HG03060 (cell line): ENCODE data around the gene SYS1.
A peak's percentile ranks its signal among the peaks of the same experiment; 100 is the strongest.

ENCODE experiments used
- ATAC-seq: cut with Tn5 transposase; IDR thresholded peaks from one replicate; pipeline ENCODE4 v1.9.1; 2021; ENCODE audit warnings: low read depth, moderate number of reproducible peaks; ENCODE audit not compliant: unreplicated experiment

SYS1 gene

GRCh38 chr20:45354423-45355208 is 8.3 kb upstream of the SYS1 start:
- no peak for ATAC-seq

GRCh38 chr20:45355209-45356084 is 7.5 kb upstream of the SYS1 start:
- no peak for ATAC-seq

- ATAC-seq, result no peak
These were observed 4.5 kb upstream of the SYS1 start for GRCh38 chr20:45358282-45359068.

DNA sequence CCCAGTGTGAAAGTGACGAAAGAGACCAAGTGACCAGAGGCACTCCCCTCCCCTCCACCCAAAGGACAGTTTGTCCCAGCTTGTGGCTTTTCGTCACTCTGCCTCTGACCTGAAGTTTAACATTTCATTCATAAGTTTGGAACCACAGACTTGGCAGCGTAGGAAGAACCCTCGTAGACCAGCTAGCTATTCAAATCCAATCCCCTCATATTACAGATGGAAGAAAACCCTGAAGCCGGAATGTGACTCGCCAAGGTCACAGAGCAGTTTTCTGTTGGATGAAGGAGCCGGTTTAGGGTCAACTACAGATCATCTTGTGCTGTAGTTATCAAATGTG is 3.9 kb upstream of the SYS1 start:
- ATAC-seq, result no peak

DNA sequence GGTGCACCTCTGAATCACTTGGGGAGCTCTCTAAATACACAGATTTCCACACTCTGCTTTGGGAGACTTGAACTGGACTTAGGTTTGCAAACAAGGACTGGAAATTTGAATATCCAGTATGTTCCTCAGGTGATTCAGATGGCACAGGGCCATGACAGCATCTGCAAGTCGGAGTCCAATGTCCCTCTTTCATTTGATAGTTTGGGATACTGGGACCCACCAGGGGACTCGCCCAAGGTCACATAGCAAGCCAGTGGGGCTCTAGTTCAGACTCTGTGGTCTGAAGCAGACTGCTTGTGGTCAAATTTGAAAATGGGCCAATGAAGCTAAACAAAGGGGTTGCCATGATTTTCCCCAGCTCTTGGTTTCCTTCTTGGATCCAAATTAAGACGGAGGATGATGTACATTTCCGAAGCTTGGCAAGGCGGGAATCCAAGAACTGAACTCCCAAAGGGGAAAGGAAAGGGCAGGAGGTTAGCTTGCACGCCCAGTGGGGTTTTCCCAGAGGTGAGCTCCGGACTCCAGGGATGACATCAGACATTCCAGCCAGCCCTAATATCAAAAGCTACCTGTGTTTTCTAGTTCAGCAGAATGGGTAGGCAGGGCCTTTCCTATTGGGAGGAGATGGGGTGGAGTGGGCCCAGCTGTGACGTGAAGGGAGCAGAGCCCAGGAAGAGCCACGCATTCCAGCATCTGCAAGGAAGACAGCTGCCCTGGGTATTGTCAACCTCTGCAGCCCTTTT is 3.4 kb upstream of the SYS1 start:
- no peak for ATAC-seq

DNA sequence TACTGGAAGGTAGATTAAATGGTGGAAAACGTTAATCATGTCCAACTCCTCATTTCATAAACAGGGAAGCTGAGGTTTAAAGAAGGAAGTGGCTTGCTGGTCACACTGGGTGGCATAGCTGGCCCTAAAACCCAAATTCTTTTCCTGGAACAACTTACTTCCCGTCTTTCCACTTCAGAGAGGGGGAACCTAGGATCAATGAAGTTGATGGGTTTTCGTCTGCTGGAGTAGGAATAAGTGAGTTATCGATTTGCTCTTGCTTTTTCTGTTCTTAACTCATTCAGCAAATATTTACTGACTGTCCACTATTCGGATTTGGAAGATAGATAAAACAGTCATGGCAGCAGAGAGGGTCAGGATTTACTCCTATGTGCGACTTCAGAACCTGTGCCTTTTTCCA is 1.2 kb upstream of the SYS1 start:
- no peak for ATAC-seq

DNA sequence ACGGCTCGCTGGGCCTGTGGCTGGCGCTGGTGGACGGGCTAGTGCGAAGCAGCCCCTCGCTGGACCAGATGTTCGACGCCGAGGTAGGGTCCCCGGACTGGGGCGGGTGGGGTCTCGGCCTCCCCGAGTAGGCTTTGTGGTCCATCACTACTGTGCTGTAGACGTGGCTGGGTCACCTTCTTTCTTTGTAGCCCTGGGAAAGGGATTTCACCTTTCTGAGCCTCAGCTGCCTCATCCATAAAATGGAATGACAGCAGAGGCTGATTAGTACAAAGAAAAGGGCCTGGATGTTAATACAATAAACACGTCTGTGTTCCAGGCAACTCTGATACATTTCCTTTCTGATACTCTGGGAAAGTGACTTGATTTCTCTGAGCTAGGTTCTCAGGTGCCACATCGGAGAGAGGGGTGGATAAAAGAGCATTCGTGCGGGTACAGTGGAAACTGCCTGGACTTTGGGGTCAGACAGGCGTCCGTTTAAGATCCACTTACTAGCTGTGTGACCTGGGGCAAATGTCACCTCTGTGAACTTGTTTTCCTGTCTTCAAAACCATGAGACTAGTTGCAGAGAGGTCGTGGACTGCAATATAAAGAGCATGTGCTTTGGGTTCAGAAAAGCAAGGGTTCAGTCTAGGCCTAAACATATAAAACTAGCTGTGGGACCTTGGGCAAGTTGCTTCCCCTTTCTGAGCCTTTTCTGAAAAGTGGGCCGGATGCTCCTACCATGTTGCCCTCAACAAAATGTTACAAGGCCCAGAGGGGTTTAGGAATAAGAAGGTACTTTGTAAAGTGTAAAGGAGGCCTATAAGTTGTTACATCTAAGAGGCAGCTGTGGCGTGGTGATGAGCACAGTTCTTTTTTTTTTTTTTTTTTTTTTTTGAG is 896 bp downstream of the SYS1 start:
- no peak for ATAC-seq

- no peak for ATAC-seq
These were observed 2.6 kb downstream of the SYS1 start for GRCh38 chr20:45365444-45365970.

DNA sequence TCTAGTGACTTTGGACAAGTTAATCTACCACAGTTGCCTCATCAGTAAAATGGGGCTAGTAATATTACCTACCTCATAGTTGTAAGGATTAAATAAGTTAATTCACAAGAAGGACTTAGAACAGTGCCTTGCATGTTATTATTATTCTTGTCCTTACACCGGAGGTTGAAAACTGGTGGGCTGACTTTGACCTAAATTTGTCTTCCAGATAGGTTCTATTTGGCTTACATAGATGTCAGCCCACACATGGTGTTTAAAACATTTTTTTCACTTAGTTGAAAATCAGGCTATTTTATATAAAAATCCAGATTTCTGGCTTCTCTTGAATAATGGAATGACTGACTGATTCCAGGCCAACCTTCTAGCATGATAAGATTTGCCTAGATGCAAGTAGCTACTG is 3.2 kb downstream of the SYS1 start:
- ATAC-seq, result no peak

DNA sequence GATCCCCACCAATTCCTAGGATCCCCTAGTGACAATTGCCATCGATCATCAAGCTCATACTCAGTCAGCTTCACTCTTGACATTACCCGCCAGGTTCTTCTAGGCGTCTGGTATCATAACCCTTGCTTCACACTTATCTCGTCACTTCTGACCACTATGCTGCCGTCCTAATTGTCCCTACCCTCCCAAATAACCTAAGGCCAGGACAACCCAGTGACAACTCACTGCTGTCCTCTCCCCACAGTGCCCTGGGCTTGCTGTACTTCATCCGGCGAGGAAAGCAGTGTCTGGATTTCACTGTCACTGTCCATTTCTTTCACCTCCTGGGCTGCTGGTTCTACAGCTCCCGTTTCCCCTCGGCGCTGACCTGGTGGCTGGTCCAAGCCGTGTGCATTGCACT is 3.7 kb downstream of the SYS1 start:
- ATAC-seq, result no peak

DNA sequence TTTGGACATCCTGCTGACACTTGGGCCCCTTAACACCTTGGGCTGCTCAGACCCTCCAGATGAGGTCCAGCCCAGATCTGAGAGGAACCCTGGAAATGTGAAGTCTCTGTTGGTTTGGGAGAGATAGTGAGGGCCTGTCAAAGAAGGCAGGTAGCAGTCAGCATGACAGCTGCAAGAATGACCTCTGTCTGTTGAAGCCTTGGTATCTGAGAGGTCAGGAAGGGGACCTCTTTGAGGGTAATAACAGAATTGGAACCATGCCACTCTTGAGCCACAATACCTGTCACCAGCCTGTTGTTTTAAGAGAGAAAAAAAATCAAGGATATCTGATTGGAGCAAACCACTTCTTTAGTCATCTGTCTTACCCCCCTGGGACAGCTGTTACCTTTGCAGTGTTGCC is 4.2 kb downstream of the SYS1 start:
- no peak for ATAC-seq

GRCh38 chr20:45368221-45368980 is 5.4 kb downstream of the SYS1 start:
- peak; percentile 76 for ATAC-seq

DNA sequence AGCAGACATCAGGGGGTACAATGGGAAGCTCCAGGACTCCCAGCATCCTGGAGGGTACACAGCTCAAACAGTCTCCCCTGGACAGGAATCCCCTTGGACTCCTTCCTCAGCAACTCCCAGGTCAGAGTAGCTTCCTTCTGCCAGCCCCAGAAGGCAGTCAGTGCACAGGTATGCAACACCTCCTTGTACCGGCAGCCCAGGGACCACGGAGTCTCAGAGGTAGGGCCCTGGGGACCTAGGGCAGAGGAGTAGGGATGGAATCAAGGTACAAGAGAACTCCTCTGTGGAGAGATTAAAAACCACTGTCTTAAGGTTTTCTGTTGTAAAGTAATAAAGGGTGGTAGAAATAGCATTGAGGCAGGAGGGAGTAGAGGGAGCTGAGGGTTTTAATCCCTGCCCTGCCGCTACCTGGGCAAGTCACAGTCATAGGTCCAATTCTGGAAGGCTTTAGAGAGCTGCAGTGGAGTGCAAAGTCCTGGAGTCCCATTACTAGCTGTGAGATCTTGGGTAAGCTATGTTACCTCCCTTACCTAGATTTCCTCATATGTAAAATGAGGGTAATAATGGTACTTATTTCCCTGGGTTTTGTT is 7.7 kb downstream of the SYS1 start:
- ATAC-seq, result no peak

- ATAC-seq, result no peak
These were observed 9.3 kb downstream of the SYS1 start for GRCh38 chr20:45372241-45372640.

- ATAC-seq, result no peak
These were observed 9.8 kb downstream of the SYS1 start for GRCh38 chr20:45372646-45373352.

GRCh38 chr20:45373353-45374100 is 10.6 kb downstream of the SYS1 start:
- ATAC-seq, result peak; percentile 67

DNA sequence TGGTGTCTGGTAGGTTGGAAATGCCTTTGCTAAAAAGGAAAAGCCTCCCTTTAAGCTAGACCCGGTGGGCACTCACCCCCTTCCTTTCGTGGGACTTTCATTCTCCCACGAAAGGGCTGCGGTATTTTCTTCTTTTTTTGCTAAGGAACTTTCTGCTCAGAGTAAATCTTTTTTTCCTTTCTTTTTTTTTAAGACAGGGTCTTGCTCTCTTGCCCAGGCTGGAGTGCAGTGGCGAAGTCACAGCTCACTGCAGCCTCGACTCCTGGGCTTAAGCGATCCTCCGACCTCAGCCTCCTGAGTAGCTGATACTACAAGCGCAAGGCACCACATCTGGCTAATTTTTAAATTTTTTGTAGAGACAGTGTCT is 11.1 kb downstream of the SYS1 start:
- no peak for ATAC-seq
